ENCODE results near the gene C2CD2.

C2CD2 gene

GRCh38 chr21:41953831-41954653, at the start of gene C2CD2:
Gene C2CD2, minus strand, starts transcription at chr21:41954018. Its CDS starts 370 bp downstream, at chr21:41953648.
- peak; percentile 15 for TF ChIP-seq CTCF (IDR thresholded peaks at IDR 0.05; ENCODE audit: low read depth, low read length)
- in situ Hi-C loops (cut with HindIII; ENCODE audit: low sequenced_read_pairs) = no loop called here
- peak; percentile 59 for DNase-seq (ENCODE audit: low read depth, low spot score)
- peak within 1 kb of the TSS; percentile 64 for H3K4me3 ChIP-seq (ENCODE audit: low read depth, low read length)

GRCh38 chr21:42003051-42003461, 49.2 kb upstream of the C2CD2 start:
- TF ChIP-seq CTCF (IDR thresholded peaks at IDR 0.05; ENCODE audit: low read depth, low read length) = no peak
- DNase-seq (ENCODE audit: low read depth, low spot score) = no peak
- in situ Hi-C loops (cut with HindIII; ENCODE audit: low sequenced_read_pairs) = no loop called here
- no peak overlapping the region for H3K4me3 ChIP-seq (ENCODE audit: low read depth, low read length)

- no peak for TF ChIP-seq CTCF (IDR thresholded peaks at IDR 0.05; ENCODE audit: low read depth, low read length)
- H3K4me3 ChIP-seq (ENCODE audit: low read depth, low read length) = no peak overlapping the region
- in situ Hi-C loops (cut with HindIII; ENCODE audit: low sequenced_read_pairs) = no loop called here
- peak; percentile 90 for DNase-seq (ENCODE audit: low read depth, low spot score)
Measured at GRCh38 chr21:42002421-42002958, 48.7 kb upstream of the C2CD2 start.

GRCh38 chr21:42001781-42002180, 48.0 kb upstream of the C2CD2 start:
- DNase-seq (ENCODE audit: low read depth, low spot score) = no peak
- no peak for TF ChIP-seq CTCF (IDR thresholded peaks at IDR 0.05; ENCODE audit: low read depth, low read length)
- H3K4me3 ChIP-seq (ENCODE audit: low read depth, low read length) = no peak overlapping the region
- in situ Hi-C loops (cut with HindIII; ENCODE audit: low sequenced_read_pairs) = no loop called here

GRCh38 chr21:42000908-42001307, 47.1 kb upstream of the C2CD2 start:
- no peak for TF ChIP-seq CTCF (IDR thresholded peaks at IDR 0.05; ENCODE audit: low read depth, low read length)
- in situ Hi-C loops (cut with HindIII; ENCODE audit: low sequenced_read_pairs) = no loop called here
- H3K4me3 ChIP-seq (ENCODE audit: low read depth, low read length) = no peak overlapping the region
- DNase-seq (ENCODE audit: low read depth, low spot score) = no peak

GRCh38 chr21:41997657-41998056, 43.8 kb upstream of the C2CD2 start:
- no peak overlapping the region for H3K4me3 ChIP-seq (ENCODE audit: low read depth, low read length)
- TF ChIP-seq CTCF (IDR thresholded peaks at IDR 0.05; ENCODE audit: low read depth, low read length) = no peak
- DNase-seq (ENCODE audit: low read depth, low spot score) = no peak
- in situ Hi-C loops (cut with HindIII; ENCODE audit: low sequenced_read_pairs) = no loop called here
